H9 (cell line): Measurements from ENCODE around the gene ANKRD34B. TPM values are rescaled to one million over a fixed set of nuclear protein-coding genes. Genes with fewer than 3 reads are reported as not detected.

ENCODE experiments used
- DNase-seq: peaks from one replicate; pipeline ENCODE4 v3.0.0-alpha.2; 2017
- H2AFZ ChIP-seq: one replicate; pipeline ENCODE4 v1.6.1; 2013; ENCODE audit warnings: mild to moderate bottlenecking, low read length, control low read depth, moderate library complexity
- H2AK5ac ChIP-seq: 2 replicates; pipeline ENCODE4 v1.6.1; 2013; ENCODE audit warnings: low read length, control low read depth, mixed read lengths; ENCODE audit not compliant: insufficient read length
- H2BK120ac ChIP-seq: one replicate; pipeline ENCODE4 v1.6.1; 2013; ENCODE audit warnings: low read depth, mild to moderate bottlenecking, low read length, control low read depth, inconsistent platforms; ENCODE audit not compliant: poor library complexity, severe bottlenecking
- H2BK12ac ChIP-seq: 2 replicates; pipeline ENCODE4 v1.6.1; 2013; ENCODE audit warnings: low read length, control low read depth, mixed read lengths, low read depth; ENCODE audit not compliant: insufficient read length
- H2BK15ac ChIP-seq: 2 replicates; pipeline ENCODE4 v1.6.1; 2013; ENCODE audit warnings: low read depth, low read length, control low read depth
- H2BK20ac ChIP-seq: one replicate; pipeline ENCODE4 v1.6.1; 2013; ENCODE audit warnings: low read depth, mild to moderate bottlenecking, low read length, control low read depth, inconsistent platforms; ENCODE audit not compliant: poor library complexity, severe bottlenecking
- H2BK5ac ChIP-seq: 2 replicates; pipeline ENCODE4 v1.6.1; 2013; ENCODE audit warnings: low read length, control low read depth, mixed read lengths; ENCODE audit not compliant: insufficient read length
- H3K14ac ChIP-seq: 2 replicates; pipeline ENCODE4 v1.6.1; 2013; ENCODE audit warnings: low read length, control low read depth; ENCODE audit not compliant: insufficient read depth
- H3K18ac ChIP-seq: 2 replicates; pipeline ENCODE4 v1.6.1; 2013; ENCODE audit warnings: low read depth, mild to moderate bottlenecking, mixed read lengths, low read length, control low read depth; ENCODE audit not compliant: insufficient read length
- H3K23ac ChIP-seq: 2 replicates; pipeline ENCODE4 v1.6.1; 2013; ENCODE audit warnings: low read length, control low read depth, mixed read lengths, low read depth; ENCODE audit not compliant: insufficient read length
- H3K23me2 ChIP-seq: 2 replicates; pipeline ENCODE4 v1.6.1; 2013; ENCODE audit warnings: low read depth, mild to moderate bottlenecking, mixed read lengths, low read length, control low read depth; ENCODE audit not compliant: insufficient read length, poor library complexity, severe bottlenecking
- H3K27ac ChIP-seq: 2 replicates; pipeline ENCODE4 v1.5.1; 2013; ENCODE audit warnings: low read length, control low read depth, mixed read lengths, low read depth; ENCODE audit not compliant: insufficient read length
- H3K27me3 ChIP-seq: 2 replicates; pipeline ENCODE4 v1.6.1; 2013; ENCODE audit warnings: low read length, control low read depth, inconsistent platforms; ENCODE audit not compliant: insufficient read depth
- H3K4ac ChIP-seq: 2 replicates; pipeline ENCODE4 v1.6.1; 2013; ENCODE audit warnings: low read depth, mild to moderate bottlenecking, control low read depth, inconsistent platforms, low read length, moderate library complexity
- H3K4me1 ChIP-seq: 2 replicates; pipeline ENCODE4 v1.6.1; 2013; ENCODE audit warnings: low read length, control low read depth, inconsistent platforms; ENCODE audit not compliant: insufficient read depth
- H3K4me2 ChIP-seq: 2 replicates; pipeline ENCODE4 v1.6.1; 2013; ENCODE audit warnings: low read length, control low read depth, mixed read lengths; ENCODE audit not compliant: insufficient read length, insufficient read depth
- H3K56ac ChIP-seq: 2 replicates; pipeline ENCODE4 v1.6.1; 2013; ENCODE audit warnings: low read depth, mild to moderate bottlenecking, mixed read lengths, low read length, control low read depth; ENCODE audit not compliant: insufficient read length
- H3K79me1 ChIP-seq: 2 replicates; pipeline ENCODE4 v1.6.1; 2013; ENCODE audit warnings: low read depth, mild to moderate bottlenecking, moderate library complexity, low read length, control low read depth, inconsistent platforms; ENCODE audit not compliant: insufficient read depth, poor library complexity, severe bottlenecking
- H3K79me2 ChIP-seq: 2 replicates; pipeline ENCODE4 v1.6.1; 2013; ENCODE audit warnings: low read length, control low read depth, inconsistent platforms; ENCODE audit not compliant: insufficient read depth
- H3K9ac ChIP-seq: 2 replicates; pipeline ENCODE4 v1.6.1; 2013; ENCODE audit warnings: low read length, control low read depth, mixed read lengths; ENCODE audit not compliant: insufficient read length; ENCODE audit errors: extremely low read depth
- H3K9me3 ChIP-seq: one replicate; pipeline ENCODE4 v1.6.1; 2013; ENCODE audit warnings: low read depth, low read length, inconsistent platforms; ENCODE audit not compliant: control insufficient read depth
- H3T11ph ChIP-seq: one replicate; pipeline ENCODE4 v1.6.1; 2013; ENCODE audit warnings: mild to moderate bottlenecking, low read length, control low read depth, inconsistent platforms
- H4K20me1 ChIP-seq: one replicate; pipeline ENCODE4 v1.6.1; 2013; ENCODE audit not compliant: control insufficient read depth, insufficient read length, insufficient read depth
- H4K5ac ChIP-seq: 2 replicates; pipeline ENCODE4 v1.6.1; 2013; ENCODE audit warnings: low read depth, mild to moderate bottlenecking, mixed read lengths, low read length, control low read depth; ENCODE audit not compliant: insufficient read length
- H4K8ac ChIP-seq: replicated peaks from 2 replicates; pipeline ENCODE4 v1.6.1; 2013; ENCODE audit warnings: low read length, control low read depth, mixed read lengths, low read depth; ENCODE audit not compliant: insufficient read length
- H4K91ac ChIP-seq: 2 replicates; pipeline ENCODE4 v1.6.1; 2013; ENCODE audit warnings: low read depth, mild to moderate bottlenecking, moderate library complexity, mixed read lengths, low read length, control low read depth; ENCODE audit not compliant: insufficient read length
- H3K27ac Mint-ChIP-seq, 3 experiments: 2 replicates in 2 of 3; 3 replicates in 1 of 3; pipeline ENCODE4 v1.8.0; 2020 to 2021; ENCODE audit warnings: mixed read lengths in 3 of 3, mild to moderate bottlenecking in 1 of 3, moderate library complexity in 1 of 3
- H3K27me3 Mint-ChIP-seq: 2 replicates; pipeline ENCODE4 v1.8.0; 2021; ENCODE audit warnings: low read depth, mild to moderate bottlenecking, moderate library complexity, mixed read lengths
- H3K36me3 Mint-ChIP-seq, 3 experiments: 2 replicates in 2 of 3; 3 replicates in 1 of 3; pipeline ENCODE4 v1.8.0; 2020 to 2021; ENCODE audit warnings: low read depth in 3 of 3, mixed read lengths in 3 of 3; ENCODE audit not compliant: insufficient read depth in 1 of 3
- H3K4me1 Mint-ChIP-seq, 2 experiments: 2 replicates each; pipeline ENCODE4 v1.8.0; 2020; ENCODE audit warnings: mixed read lengths in 2 of 2
- H3K4me3 Mint-ChIP-seq, 2 experiments: 2 replicates in 1 of 2; 3 replicates in 1 of 2; pipeline ENCODE4 v1.8.0; 2020 to 2021; ENCODE audit warnings: mild to moderate bottlenecking in 2 of 2, mixed read lengths in 2 of 2, moderate library complexity in 1 of 2
- H3K9me3 Mint-ChIP-seq, 2 experiments: 2 replicates in 1 of 2; 3 replicates in 1 of 2; pipeline ENCODE4 v1.8.0; 2020; ENCODE audit warnings: mild to moderate bottlenecking in 2 of 2, mixed read lengths in 2 of 2, moderate library complexity in 1 of 2
- WGBS: extraction: QIAGEN DNeasy Blood & Tissue Kit; methylation state at CpG from one replicate; pipeline ENCODE4 v1.1.7; 2013; ENCODE audit warnings: missing lambda C conversion rate, low lambda C conversion rate, mixed read lengths; ENCODE audit not compliant: insufficient read length; ENCODE audit errors: extremely low coverage; 5-methylcytosine and 5-hydroxymethylcytosine counted together
- total RNA-seq: library from RNA; stranded (reverse); gene quantifications from 2 replicates; pipeline ENCODE4 v1.2.1, GENCODE V29; 2021
- TF ChIP-seq, protein P1 (sequence below): fragments of 200-600 bp; sonication (generic); conservative IDR thresholded peaks from 3 replicates; pipeline ENCODE4 v1.8.0; 2021; ENCODE audit warnings: antibody characterized with exemption, mild to moderate bottlenecking

The ANKRD34B gene
- total RNA-seq, 1 experiment from 2014 or later, result 0.72 TPM

DNA sequence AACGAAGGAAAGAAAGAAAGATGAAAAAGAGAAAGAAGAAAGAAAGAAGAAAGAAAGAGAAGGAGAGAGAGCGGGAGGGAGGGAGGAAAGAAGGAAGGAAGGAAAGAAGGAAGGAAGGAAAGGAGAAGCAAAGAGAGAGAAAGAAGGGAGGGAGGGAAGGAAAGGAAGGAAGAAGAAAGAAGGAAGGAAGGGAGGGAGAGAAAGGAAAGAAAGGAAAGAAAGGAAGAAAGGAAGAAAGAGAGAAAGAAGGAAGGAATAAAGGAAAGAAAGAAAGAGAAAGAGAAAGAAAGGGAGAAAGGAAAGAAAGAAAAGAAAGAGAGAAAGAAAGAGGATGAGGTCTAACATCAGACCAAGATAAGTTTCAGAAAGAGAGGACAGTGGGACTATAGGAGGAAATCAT, 9.0 kb upstream of the ANKRD34B start:
- Mint-ChIP-seq H3K27ac (no peak overlapping the region), H3K9me3 (peaks cover 0 to 2% of the 10 kb centered on the region in 2 experiments; a peak in 1 of 5 replicates), H3K4me1 (peaks cover 0 to 8% of the 10 kb centered on the region in 2 experiments; a peak in 1 of 4 replicates), H3K4me3 (no peak overlapping the region), H3K36me3 (no peaks in the 10 kb centered on the region), H3K27me3 (peaks cover 22% of the 10 kb centered on the region)
- Histone ChIP-seq H3T11ph (no peak overlapping the region), H3K23me2 (no peaks in the 10 kb centered on the region), H2BK5ac (no peak overlapping the region), H3K79me2 (no peaks in the 10 kb centered on the region), H3K4me2 (no peak overlapping the region), H4K8ac (no peak overlapping the region), H3K14ac (no peak overlapping the region), H3K9me3 (no peaks in the 10 kb centered on the region), H3K9ac (no peak overlapping the region), H2BK12ac (no peak overlapping the region), H3K27me3 (no peaks in the 10 kb centered on the region), H2BK20ac (no peak overlapping the region), H2BK15ac (no peak overlapping the region), H4K5ac (no peak overlapping the region), H2BK120ac (no peak overlapping the region), H2AFZ (no peak overlapping the region), H3K23ac (no peak overlapping the region), H3K18ac (no peak overlapping the region), H4K20me1 (no peaks in the 10 kb centered on the region), H3K27ac (no peak overlapping the region), H2AK5ac (no peak overlapping the region), H4K91ac (no peak overlapping the region), H3K4ac (no peak overlapping the region), H3K56ac (no peak overlapping the region), H3K4me1 (no peaks in the 10 kb centered on the region), H3K79me1 (no peaks in the 10 kb centered on the region)
- no peak for DNase-seq
- 100% methylated on average over 1 of the region's 2 CpGs for WGBS
- TF ChIP-seq, protein P1, sequence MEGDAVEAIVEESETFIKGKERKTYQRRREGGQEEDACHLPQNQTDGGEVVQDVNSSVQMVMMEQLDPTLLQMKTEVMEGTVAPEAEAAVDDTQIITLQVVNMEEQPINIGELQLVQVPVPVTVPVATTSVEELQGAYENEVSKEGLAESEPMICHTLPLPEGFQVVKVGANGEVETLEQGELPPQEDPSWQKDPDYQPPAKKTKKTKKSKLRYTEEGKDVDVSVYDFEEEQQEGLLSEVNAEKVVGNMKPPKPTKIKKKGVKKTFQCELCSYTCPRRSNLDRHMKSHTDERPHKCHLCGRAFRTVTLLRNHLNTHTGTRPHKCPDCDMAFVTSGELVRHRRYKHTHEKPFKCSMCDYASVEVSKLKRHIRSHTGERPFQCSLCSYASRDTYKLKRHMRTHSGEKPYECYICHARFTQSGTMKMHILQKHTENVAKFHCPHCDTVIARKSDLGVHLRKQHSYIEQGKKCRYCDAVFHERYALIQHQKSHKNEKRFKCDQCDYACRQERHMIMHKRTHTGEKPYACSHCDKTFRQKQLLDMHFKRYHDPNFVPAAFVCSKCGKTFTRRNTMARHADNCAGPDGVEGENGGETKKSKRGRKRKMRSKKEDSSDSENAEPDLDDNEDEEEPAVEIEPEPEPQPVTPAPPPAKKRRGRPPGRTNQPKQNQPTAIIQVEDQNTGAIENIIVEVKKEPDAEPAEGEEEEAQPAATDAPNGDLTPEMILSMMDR, result no peak
